PC-9 (cell line): ENCODE measurements around the gene CHSY3. TPM values are rescaled to one million over a fixed set of nuclear protein-coding genes. Genes with fewer than 3 reads are reported as not detected.
A peak's percentile ranks its signal among the peaks of the same experiment; 100 is the strongest.

Source experiments
- BruUV-seq: library from RNA; stranded (reverse); fragments of 400-500 nt; replicated peaks from 2 replicates; lab custom pipeline; 2021; lab: Mats Ljungman, UMichigan
- CTCF ChIA-PET: fragments of 300-600 bp; sonication (Branson Sonifier 250); formaldehyde crosslinking; loops from one replicate; lab custom pipeline; 2022; ENCODE audit warnings: antibody characterized with exemption; lab: Charles Lee
- POLR2A ChIA-PET: fragments of 300-600 bp; sonication (Branson Sonifier 250); formaldehyde crosslinking; loops from one replicate; lab custom pipeline; 2022; ENCODE audit warnings: antibody characterized with exemption; ENCODE audit not compliant: unreplicated experiment; lab: Charles Lee
- DNase-seq, 2 experiments: peaks; one replicate each; pipeline versions ENCODE4 v3.0.0 to v3.0.0-alpha.2; 2015 to 2022; ENCODE audit warnings: mixed read lengths in 1 of 2
- H2AFZ ChIP-seq: fragments of 200-600 bp; sonication (generic); 2 replicates; pipeline ENCODE4 v1.8.1; 2017; ENCODE audit warnings: antibody characterized with exemption
- H3F3A ChIP-seq: fragments of 200-600 bp; sonication (generic); 2 replicates; pipeline ENCODE4 v1.8.1; 2017; ENCODE audit warnings: antibody characterized with exemption, mild to moderate bottlenecking, low read depth; ENCODE audit not compliant: insufficient read depth
- H3K27ac ChIP-seq: fragments of 200-600 bp; sonication (generic); 2 replicates; pipeline ENCODE4 v1.6.1; 2016; ENCODE audit warnings: mixed run types
- H3K27me3 ChIP-seq: fragments of 200-600 bp; sonication (generic); 2 replicates; pipeline ENCODE4 v1.6.1; 2016; ENCODE audit warnings: low read depth, mixed run types; ENCODE audit not compliant: insufficient read depth
- H3K36me3 ChIP-seq: fragments of 200-600 bp; sonication (generic); 2 replicates; pipeline ENCODE4 v1.6.1; 2016; ENCODE audit warnings: low read depth, mixed run types
- H3K4me1 ChIP-seq: fragments of 200-600 bp; sonication (generic); replicated peaks from 2 replicates; pipeline ENCODE4 v1.6.1; 2016; ENCODE audit warnings: mixed run types; ENCODE audit not compliant: insufficient read depth
- H3K4me2 ChIP-seq: fragments of 200-600 bp; sonication (generic); 2 replicates; pipeline ENCODE4 v1.6.1; 2017; ENCODE audit warnings: mixed run types
- H3K4me3 ChIP-seq: fragments of 200-600 bp; sonication (generic); 2 replicates; pipeline ENCODE4 v1.6.1; 2016; ENCODE audit warnings: mixed run types
- H3K79me2 ChIP-seq: fragments of 200-600 bp; sonication (generic); 2 replicates; pipeline ENCODE4 v1.6.1; 2017; ENCODE audit warnings: low read depth, mixed run types
- H3K9me2 ChIP-seq: fragments of 200-600 bp; sonication (generic); 2 replicates; pipeline ENCODE4 v1.8.1; 2017; ENCODE audit warnings: mild to moderate bottlenecking; ENCODE audit not compliant: insufficient read depth
- H3K9me3 ChIP-seq: fragments of 200-600 bp; sonication (generic); 2 replicates; pipeline ENCODE4 v1.8.1; 2016; ENCODE audit warnings: low read depth; ENCODE audit not compliant: insufficient read depth
- H4K20me1 ChIP-seq: fragments of 200-600 bp; sonication (generic); 2 replicates; pipeline ENCODE4 v1.8.1; 2017; ENCODE audit not compliant: insufficient read depth
- CTCF ChIP-seq: fragments of 200-600 bp; sonication (generic); conservative IDR thresholded peaks from 2 replicates; pipeline ENCODE4 v1.6.1; 2017; ENCODE audit warnings: mixed run types, antibody characterized with exemption, mild to moderate bottlenecking, moderate library complexity
- EZH2 ChIP-seq: fragments of 200-600 bp; sonication (generic); IDR thresholded peaks from 2 replicates; pipeline ENCODE4 v1.8.0; 2017; ENCODE audit warnings: antibody characterized with exemption, low read depth
- intact Hi-C: fragments of 100-400 bp; cut with micrococcal nuclease; formaldehyde crosslinking; loops from one replicate; pipeline ENCODE4 v1.10.0; 2022; ENCODE audit not compliant: unreplicated experiment
- total RNA-seq: library from RNA; stranded (reverse); gene quantifications from 2 replicates; pipeline ENCODE4 v1.2.3, GENCODE V29; 2021

Gene CHSY3
- total RNA-seq, 1 experiment from 2014 or later, result 0.17 TPM

- no peak overlapping the region for H2AFZ ChIP-seq
- no TSS peak for BruUV-seq
- intact Hi-C loops, result no loop called here
- no peaks in the 10 kb centered on the region for H4K20me1 ChIP-seq
- no peaks in the 10 kb centered on the region for H3K79me2 ChIP-seq
- no peaks in the 10 kb centered on the region for H3F3A ChIP-seq
- POLR2A ChIA-PET, result no interaction called here
- CTCF ChIA-PET, result no interaction called here
- H3K4me3 ChIP-seq, result no peak overlapping the region
- H3K9me3 ChIP-seq, result no peaks in the 10 kb centered on the region; the same call in 1 of the 2 replicates
- no peaks in the 10 kb centered on the region for H3K27me3 ChIP-seq
- H3K9me2 ChIP-seq, result no peaks in the 10 kb centered on the region; the same call in 1 of the 2 replicates
- H3K36me3 ChIP-seq, result no peaks in the 10 kb centered on the region
- DNase-seq, result no peak
- no peak overlapping the region for H3K4me2 ChIP-seq
- 0 out of 2 replicates have a peak, but pooled peaks have one; percentile 13 for TF ChIP-seq CTCF
- TF ChIP-seq EZH2, result no peak
- no peaks in the 10 kb centered on the region for H3K4me1 ChIP-seq
- H3K27ac ChIP-seq, result no peak overlapping the region
These were observed 172.7 kb downstream of the CHSY3 start for GRCh38 chr5:130077007-130077406.

DNA sequence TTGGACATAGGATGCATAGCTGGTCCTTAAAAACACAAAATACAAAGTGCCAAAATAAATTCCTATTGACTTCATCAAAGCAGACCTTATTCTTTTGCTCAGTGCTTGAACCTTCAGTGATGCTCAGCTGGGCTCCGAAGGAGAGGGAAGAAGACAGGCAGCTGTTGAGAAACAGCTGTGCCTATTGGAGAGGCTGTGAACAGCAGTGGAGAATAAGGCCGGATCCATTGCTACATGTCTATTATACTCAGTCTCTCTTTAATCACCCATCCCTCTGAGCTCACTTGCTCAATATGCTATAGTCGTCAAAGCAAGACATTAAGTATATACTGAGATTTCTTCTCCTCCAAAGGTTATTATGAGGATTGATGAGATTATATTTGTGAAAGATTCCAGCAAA is 174.4 kb downstream of the CHSY3 start:
- H3F3A ChIP-seq, result no peaks in the 10 kb centered on the region
- no peaks in the 10 kb centered on the region for H4K20me1 ChIP-seq
- no peaks in the 10 kb centered on the region for H3K79me2 ChIP-seq
- no peaks in the 10 kb centered on the region; the same call in 1 of the 2 replicates for H3K9me2 ChIP-seq
- CTCF ChIA-PET, result no interaction called here
- DNase-seq, result no peak
- intact Hi-C loops, result no loop called here
- POLR2A ChIA-PET, result no interaction called here
- TF ChIP-seq EZH2, result no peak
- H3K4me1 ChIP-seq, result no peaks in the 10 kb centered on the region
- H3K36me3 ChIP-seq, result no peaks in the 10 kb centered on the region
- H3K9me3 ChIP-seq, result no peaks in the 10 kb centered on the region; the same call in 1 of the 2 replicates
- no peaks in the 10 kb centered on the region for H3K27me3 ChIP-seq
- BruUV-seq, result no TSS peak
- H3K4me2 ChIP-seq, result no peak overlapping the region
- no peak overlapping the region for H3K4me3 ChIP-seq
- H2AFZ ChIP-seq, result no peak overlapping the region
- no peak overlapping the region for H3K27ac ChIP-seq

- ChIA-PET POLR2A (no interaction called here), CTCF (interaction anchor here (0.7 kb wide), 1 partner anchor 191 kb away, joined by 4 read pairs; no protein-coding TSS in a partner anchor)
- no peaks in the 10 kb centered on the region for H4K20me1 ChIP-seq
These were observed 186.5 kb downstream of the CHSY3 start for GRCh38 chr5:130090569-130091270.

More at GRCh38 chr5:130090569-130091270, 186.5 kb downstream of the CHSY3 start:
- H3K27me3 ChIP-seq, result no peaks in the 10 kb centered on the region
- no peaks in the 10 kb centered on the region for H3K4me1 ChIP-seq
- intact Hi-C loops, result no loop called here
- no peaks in the 10 kb centered on the region for H3K9me2 ChIP-seq
- no peaks in the 10 kb centered on the region for H3F3A ChIP-seq
- H3K79me2 ChIP-seq, result no peaks in the 10 kb centered on the region
- no peak overlapping the region for H3K4me2 ChIP-seq
- H2AFZ ChIP-seq, result no peak overlapping the region
- BruUV-seq, result no TSS peak
- no peak overlapping the region for H3K27ac ChIP-seq
- TF ChIP-seq EZH2 (no peak), CTCF (no peak)
- DNase-seq, result no peak
- H3K36me3 ChIP-seq, result no peaks in the 10 kb centered on the region
- no peak overlapping the region for H3K4me3 ChIP-seq
- no peaks in the 10 kb centered on the region for H3K9me3 ChIP-seq
